Liver (tissue), 9 donors: ENCODE results near the gene MLLT3. TPM values are rescaled to one million over a fixed set of nuclear protein-coding genes. Genes with fewer than 3 reads are reported as not detected.

ENCODE experiments used
- DNase-seq: peaks from one replicate; pipeline ENCODE4 v3.0.0-alpha.2; 2017; ENCODE audit warnings: low spot score
- H3K27ac ChIP-seq, 2 donors: one replicate each; pipeline ENCODE4 v1.7.0; 2013; ENCODE audit warnings: inconsistent platforms in 2 of 2, low read length in 2 of 2, control low read depth in 1 of 2, low read depth in 1 of 2, mild to moderate bottlenecking in 1 of 2
- H3K27me3 ChIP-seq, 4 donors: one replicate each; pipeline versions ENCODE4 v1.6.1 to v1.7.0; 2013; ENCODE audit warnings: low read length in 3 of 4, inconsistent platforms in 1 of 4, mild to moderate bottlenecking in 1 of 4, moderate library complexity in 1 of 4; ENCODE audit not compliant: control insufficient read depth in 4 of 4, insufficient read depth in 4 of 4
- H3K36me3 ChIP-seq, 4 donors: one replicate each; pipeline versions ENCODE4 v1.6.1 to v1.7.0; 2013; ENCODE audit warnings: low read length in 3 of 4, mild to moderate bottlenecking in 3 of 4, low read depth in 1 of 4, moderate library complexity in 1 of 4; ENCODE audit not compliant: control insufficient read depth in 4 of 4, insufficient read depth in 3 of 4
- H3K4me1 ChIP-seq, 4 donors: one replicate each; pipeline versions ENCODE4 v1.6.1 to v1.7.0; 2013; ENCODE audit warnings: low read length in 3 of 4, mild to moderate bottlenecking in 3 of 4, moderate library complexity in 1 of 4; ENCODE audit not compliant: control insufficient read depth in 4 of 4, insufficient read depth in 4 of 4
- H3K4me3 ChIP-seq, 3 donors: one replicate each; pipeline versions ENCODE4 v1.6.1 to v1.7.0; 2013; ENCODE audit warnings: low read length in 3 of 3, control low read depth in 1 of 3, low read depth in 1 of 3, mild to moderate bottlenecking in 1 of 3
- H3K9ac ChIP-seq, 2 donors: one replicate each; pipeline ENCODE4 v1.7.0; 2013; ENCODE audit warnings: low read length in 2 of 2, mild to moderate bottlenecking in 2 of 2, moderate library complexity in 2 of 2, control low read depth in 1 of 2, low read depth in 1 of 2
- H3K9me3 ChIP-seq, 4 donors: one replicate each; pipeline versions ENCODE4 v1.6.1 to v1.7.0; 2013; ENCODE audit warnings: low read length in 3 of 4; ENCODE audit not compliant: control insufficient read depth in 4 of 4
- CTCF ChIP-seq: fragments of 150-350 bp; IDR thresholded peaks from 2 replicates; pipeline ENCODE4 v1.5.1; 2017; ENCODE audit warnings: improper control_type of control experiment, low read depth, low read length; ENCODE audit not compliant: missing input control
- EGR1 ChIP-seq, 2 donors: IDR thresholded peaks; 2 replicates each; pipeline ENCODE4 v1.6.1; 2016 to 2018; ENCODE audit warnings: antibody characterized with exemption in 2 of 2, low read depth in 2 of 2
- FOXA1 ChIP-seq: IDR thresholded peaks from 2 replicates; pipeline ENCODE4 v1.6.1; 2016; ENCODE audit warnings: antibody characterized with exemption
- GABPA ChIP-seq, 2 donors: IDR thresholded peaks in 1 of 2; conservative IDR thresholded peaks in 1 of 2; 2 replicates each; pipeline ENCODE4 v1.6.1; 2016; ENCODE audit warnings: antibody characterized with exemption in 2 of 2, mild to moderate bottlenecking in 1 of 2, moderate library complexity in 1 of 2
- HNF4A ChIP-seq, 2 donors: conservative IDR thresholded peaks; 2 replicates each; pipeline ENCODE4 v1.6.1; 2016; ENCODE audit warnings: antibody characterized with exemption in 2 of 2, mild to moderate bottlenecking in 2 of 2
- HNF4G ChIP-seq: IDR thresholded peaks from 2 replicates; pipeline ENCODE4 v1.6.1; 2016; ENCODE audit warnings: antibody characterized with exemption
- JUND ChIP-seq, 2 donors: IDR thresholded peaks; 2 replicates each; pipeline ENCODE4 v1.6.1; 2016; ENCODE audit warnings: antibody characterized with exemption in 2 of 2
- NR2F2 ChIP-seq: IDR thresholded peaks from 2 replicates; pipeline ENCODE4 v1.6.1; 2016; ENCODE audit warnings: antibody characterized with exemption
- REST ChIP-seq: IDR thresholded peaks from 2 replicates; pipeline ENCODE4 v1.6.1; 2016; ENCODE audit warnings: antibody characterized with exemption, mild to moderate bottlenecking
- RXRA ChIP-seq, 2 donors: IDR thresholded peaks; 2 replicates each; pipeline ENCODE4 v1.6.1; 2017 to 2018; ENCODE audit warnings: antibody characterized with exemption in 2 of 2, mild to moderate bottlenecking in 1 of 2
- SP1 ChIP-seq: IDR thresholded peaks from 2 replicates; pipeline ENCODE4 v1.6.1; 2018; ENCODE audit warnings: antibody characterized with exemption, mild to moderate bottlenecking
- TAF1 ChIP-seq: conservative IDR thresholded peaks from 2 replicates; pipeline ENCODE4 v1.6.1; 2016; ENCODE audit warnings: antibody characterized with exemption, mild to moderate bottlenecking
- WGBS: extraction: QIAGEN DNeasy Blood & Tissue Kit; methylation state at CpG from one replicate; pipeline ENCODE4 v1.1.7; 2013; 5-methylcytosine and 5-hydroxymethylcytosine counted together
- polyA plus RNA-seq, 2 donors: library from polyadenylated mRNA; stranded (reverse) in 1 of 2; unstranded in 1 of 2; fragments of 200-250 nt in 1 of 2; fragments of >200 nt in 1 of 2; fragmentation: Nextera tagmentation in 1 of 2; extraction: Ambion mirVana in 1 of 2; gene quantifications; one replicate each; pipeline versions ENCODE4 v1.2.1 to v1.2.3, GENCODE V29; 2013 to 2015
- total RNA-seq, 2 donors: library from RNA; depleted of rRNA; stranded (reverse); fragments of >200 nt; gene quantifications; one replicate each; pipeline ENCODE4 v1.2.3, GENCODE V29; 2014
- TF ChIP-seq, protein P1 (sequence below): IDR thresholded peaks from 2 replicates; pipeline ENCODE4 v1.6.1; 2016; ENCODE audit warnings: antibody characterized with exemption
- donor health status: healthy.
- donor health status: healthy.
- donor health status: healthy.
- donor health status: healthy.
- donor health status: healthy.

The MLLT3 gene
- total and polyA plus RNA-seq, 4 donors: 0.79 to 25.5 (median 1.3) TPM

GRCh38 chr9:20618361-20618802, 3.9 kb downstream of the MLLT3 start:
- H3K27ac ChIP-seq: no peak overlapping the region
- H3K36me3 ChIP-seq: no peaks in the 10 kb centered on the region
- TF ChIP-seq EGR1 (IDR thresholded peaks at IDR 0.05; ENCODE audit: low read depth in 2 of 2): no peak
- no peaks in the 10 kb centered on the region for H3K9me3 ChIP-seq
- WGBS: 76% methylated on average over 2 of the region's 2 CpGs
- peaks cover 1 to 23% (median 13%) of the 10 kb centered on the region in 4 donors for H3K4me1 ChIP-seq
- no peak overlapping the region for H3K9ac ChIP-seq
- no peak for DNase-seq
- H3K4me3 ChIP-seq: no peak overlapping the region
- no peaks in the 10 kb centered on the region for H3K27me3 ChIP-seq

DNA sequence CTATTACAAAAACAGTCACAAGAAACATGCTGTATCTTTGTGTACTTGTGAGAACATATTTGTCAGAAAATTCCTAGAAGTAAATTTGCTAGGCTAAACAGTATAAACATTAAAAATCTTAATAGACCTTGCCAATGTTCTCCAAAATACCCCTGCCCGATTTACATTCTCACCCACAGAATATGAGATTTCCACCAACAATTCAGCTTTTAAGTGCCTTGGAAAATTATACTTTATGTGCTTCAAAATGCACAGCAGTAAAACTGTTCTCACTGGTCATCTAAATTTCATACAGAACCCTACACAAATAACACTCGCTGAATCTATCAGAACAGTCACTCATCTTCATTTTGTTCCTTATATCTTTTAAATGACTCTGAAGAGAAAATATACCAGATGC, 5.5 kb downstream of the MLLT3 start:
- Histone ChIP-seq H3K36me3 (no peaks in the 10 kb centered on the region), H3K4me1 (peaks cover 0 to 14% (median 3%) of the 10 kb centered on the region in 4 donors), H3K27ac (no peak overlapping the region), H3K27me3 (no peaks in the 10 kb centered on the region), H3K4me3 (no peak overlapping the region), H3K9me3 (no peaks in the 10 kb centered on the region), H3K9ac (no peak overlapping the region)
- DNase-seq: no peak
- whole genome bisulfite sequencing: 91% methylated on average over 2 of the region's 2 CpGs
- TF ChIP-seq RXRA (IDR thresholded peaks at IDR 0.05): no peak
- no peak for TF ChIP-seq HNF4A (conservative IDR thresholded peaks at IDR 0.05)
- no peak for TF ChIP-seq NR2F2
- TF ChIP-seq REST: no peak
- no peak for TF ChIP-seq GABPA (IDR thresholded peaks at IDR 0.05 in 1 of 2, conservative IDR thresholded peaks at IDR 0.05 in 1 of 2)
- no peak for TF ChIP-seq SP1
- TF ChIP-seq, protein P1, sequence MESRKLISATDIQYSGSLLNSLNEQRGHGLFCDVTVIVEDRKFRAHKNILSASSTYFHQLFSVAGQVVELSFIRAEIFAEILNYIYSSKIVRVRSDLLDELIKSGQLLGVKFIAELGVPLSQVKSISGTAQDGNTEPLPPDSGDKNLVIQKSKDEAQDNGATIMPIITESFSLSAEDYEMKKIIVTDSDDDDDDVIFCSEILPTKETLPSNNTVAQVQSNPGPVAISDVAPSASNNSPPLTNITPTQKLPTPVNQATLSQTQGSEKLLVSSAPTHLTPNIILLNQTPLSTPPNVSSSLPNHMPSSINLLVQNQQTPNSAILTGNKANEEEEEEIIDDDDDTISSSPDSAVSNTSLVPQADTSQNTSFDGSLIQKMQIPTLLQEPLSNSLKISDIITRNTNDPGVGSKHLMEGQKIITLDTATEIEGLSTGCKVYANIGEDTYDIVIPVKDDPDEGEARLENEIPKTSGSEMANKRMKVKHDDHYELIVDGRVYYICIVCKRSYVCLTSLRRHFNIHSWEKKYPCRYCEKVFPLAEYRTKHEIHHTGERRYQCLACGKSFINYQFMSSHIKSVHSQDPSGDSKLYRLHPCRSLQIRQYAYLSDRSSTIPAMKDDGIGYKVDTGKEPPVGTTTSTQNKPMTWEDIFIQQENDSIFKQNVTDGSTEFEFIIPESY: no peak
- TF ChIP-seq TAF1: no peak
- TF ChIP-seq JUND (IDR thresholded peaks at IDR 0.05): no peak
- TF ChIP-seq HNF4G: no peak
- no peak for TF ChIP-seq CTCF
- TF ChIP-seq FOXA1: no peak
